Psoas muscle (tissue), 8 donors: ENCODE results near the gene NLN. TPM values are rescaled to one million over a fixed set of nuclear protein-coding genes. Genes with fewer than 3 reads are reported as not detected.
"Not testable (repeated sequence)": the region's sequence is repeated elsewhere in the genome, so short reads cannot be mapped to it uniquely, and the experiment has no call there.

Experiments
- ATAC-seq, 4 donors: fragments of 200-7000 bp; cut with Tn5 transposase; one replicate each; pipeline ENCODE4 v1.9.1; 2020; ENCODE audit warnings: moderate library complexity in 3 of 4, mild to moderate bottlenecking in 2 of 4
- DNase-seq, 2 donors: peaks; one replicate each; pipeline ENCODE4 v3.0.0-alpha.2; 2020
- H3K27ac ChIP-seq: fragments of 200-600 bp; one replicate; pipeline ENCODE4 v1.8.0; 2022
- H3K27me3 ChIP-seq, 3 donors: fragments of 200-600 bp in 1 of 3; one replicate each; pipeline versions ENCODE4 v1.6.1 to v1.8.0; 2013 to 2022; ENCODE audit warnings: low read length in 2 of 3, mild to moderate bottlenecking in 2 of 3, moderate library complexity in 1 of 3; ENCODE audit not compliant: insufficient read depth in 3 of 3
- H3K36me3 ChIP-seq, 2 donors: fragments of 200-600 bp in 1 of 2; one replicate each; pipeline versions ENCODE4 v1.6.1 to v1.8.0; 2013 to 2022; ENCODE audit warnings: low read depth in 1 of 2, mild to moderate bottlenecking in 1 of 2, moderate library complexity in 1 of 2; ENCODE audit not compliant: insufficient read depth in 1 of 2
- H3K4me1 ChIP-seq: fragments of 200-600 bp; one replicate; pipeline ENCODE4 v1.8.0; 2022
- H3K4me3 ChIP-seq: fragments of 200-600 bp; one replicate; pipeline ENCODE4 v1.8.0; 2022; ENCODE audit warnings: mild to moderate bottlenecking
- H3K9me3 ChIP-seq: fragments of 200-600 bp; one replicate; pipeline ENCODE4 v1.8.0; 2022
- CTCF ChIP-seq: fragments of 200-600 bp; IDR thresholded peaks from one replicate; pipeline ENCODE4 v1.8.0; 2022; ENCODE audit warnings: antibody characterized with exemption
- WGBS, 3 donors: extraction: QIAGEN DNeasy Blood & Tissue Kit; methylation state at CpG; one replicate each; pipeline versions ENCODE4 v1.1.6 to v1.1.7; 2013; 5-methylcytosine and 5-hydroxymethylcytosine counted together
- intact Hi-C, 2 donors: fragments of 100-400 bp; cut with DNase I; formaldehyde crosslinking; loops; one replicate each; pipeline versions ENCODE4 v1.11.0 to v1.14.2; 2022
- long read RNA-seq, 2 donors: library from polyadenylated mRNA; unstranded; transcript quantifications; one replicate each; pipeline ENCODE4 v2.0.0, GENCODE V29; 2021
- polyA plus RNA-seq, 3 donors: library from polyadenylated mRNA; stranded (reverse); fragments of 200-250 nt; gene quantifications; one replicate each; pipeline ENCODE4 v1.2.3, GENCODE V29; 2013
- total RNA-seq, 4 donors: library from RNA; stranded (reverse); fragmentation: NEBNext Ultra II Directional in 2 of 4; extraction: Animal tissue kit (Norgen Biotek cat#: 25700) in 2 of 4; gene quantifications; one replicate each; pipeline versions ENCODE4 v1.2.1 to v1.2.4, GENCODE V29; 2021 to 2023
- donor health status: healthy with polysubstance abuse.
- donor health status: DM: no; HTN: no; CAD: no; lungs with moderate emphysema.
- donor health status: Bipolar disorder and iron deficiency.
- donor health status: healthy.
- donor health status: DM: yes; HTN: yes; CAD: no.
- donor health status: DM: no; HTN: no; CAD: no.
- donor health status: DM: no; HTN: no; CAD: no.
- donor health status: DM: yes; HTN: yes; CAD: no.

Gene NLN
- total RNA-seq (10 to 100 TPM; 31.4 to 69.9 (median 45.1) TPM), polyA plus RNA-seq (10 to 100 TPM in 2 of 3 donors, 1 to 10 TPM in 1; 9.8 to 22.9 (median 11.4) TPM)
- long read RNA-seq, donor 1, full-length matches to known transcripts = 43 of 52 reads
- long read RNA-seq, donor 1, partial matches to known transcripts = 5 of 52 reads
- long read RNA-seq, donor 1, other reads (novel, unspliced or antisense) = 4 of 52 reads
- long read RNA-seq, donor 2, full-length matches to known transcripts = 52 of 67 reads
- long read RNA-seq, donor 2, partial matches to known transcripts = 3 of 67 reads
- long read RNA-seq, donor 2, other reads (novel, unspliced or antisense) = 12 of 67 reads

- Histone ChIP-seq H3K27ac (peak within 1 kb of the TSS; percentile 91), H3K27me3 (no peaks in the 10 kb centered on the region), H3K36me3 (no peaks in the 10 kb centered on the region), H3K9me3 (no peaks in the 10 kb centered on the region), H3K4me3 (peak within 1 kb of the TSS; percentile 99), H3K4me1 (peaks cover 31% of the 10 kb centered on the region)
- ATAC-seq = peak; percentile 97 to 99 (median 98)
- intact Hi-C loops = no loop called here
- WGBS, 3 donors = 0 to 1% (median 0%) methylated on average over 37 to 92 of the region's 92 CpGs
- DNase-seq = peak; percentile 87 to 91
- no peak for TF ChIP-seq CTCF
Measured at GRCh38 chr5:65721720-65722574, at the start of gene NLN, which contains the start of gene SGTB. NLN (plus strand) TSS chr5:65722205; CDS start chr5:65722374, 169 bp downstream. SGTB (minus strand) TSS chr5:65722109; CDS start chr5:65720807, 1,302 bp downstream.

GRCh38 chr5:65672796-65673195, 49.2 kb upstream of the NLN start:
- no peak overlapping the region for H3K27ac ChIP-seq
- H3K36me3 ChIP-seq = peaks cover 3 to 44% of the 10 kb centered on the region in 2 donors
- WGBS, 3 donors = 81 to 90% (median 82%) methylated on average over 1 of the region's 1 CpG
- H3K27me3 ChIP-seq = no peaks in the 10 kb centered on the region
- no peaks in the 10 kb centered on the region for H3K4me1 ChIP-seq
- H3K9me3 ChIP-seq = no peaks in the 10 kb centered on the region
- DNase-seq (no peak), ATAC-seq (no peak)
- intact Hi-C loops = no loop called here
- TF ChIP-seq CTCF = no peak
- H3K4me3 ChIP-seq = no peak overlapping the region

- intact Hi-C loops = no loop called here
- no peaks in the 10 kb centered on the region for H3K9me3 ChIP-seq
Measured at GRCh38 chr5:65674749-65675148, 47.3 kb upstream of the NLN start.

GRCh38 chr5:65676056-65676455, 45.9 kb upstream of the NLN start:
- intact Hi-C loops, H3K4me1 ChIP-seq, ATAC-seq, H3K9me3 ChIP-seq, H3K27me3 ChIP-seq, DNase-seq, H3K27ac ChIP-seq, H3K4me3 ChIP-seq: not testable (repeated sequence)
- peaks cover 3 to 48% of the 10 kb centered on the region in 2 donors for H3K36me3 ChIP-seq
- 93 to 98% (median 97%) methylated on average over 3 of the region's 3 CpGs for WGBS, 3 donors

More at GRCh38 chr5:65674749-65675148, 47.3 kb upstream of the NLN start:
- peaks cover 3 to 50% of the 10 kb centered on the region in 2 donors for H3K36me3 ChIP-seq
- ATAC-seq (no peak), DNase-seq (no peak)
- no peak for TF ChIP-seq CTCF
- no peak overlapping the region for H3K27ac ChIP-seq
- no peaks in the 10 kb centered on the region for H3K4me1 ChIP-seq
- no peaks in the 10 kb centered on the region for H3K27me3 ChIP-seq
- H3K4me3 ChIP-seq = no peak overlapping the region

GRCh38 chr5:65682148-65682547, 39.9 kb upstream of the NLN start:
- Histone ChIP-seq H3K4me1 (no peaks in the 10 kb centered on the region), H3K27ac (no peak overlapping the region), H3K9me3 (no peaks in the 10 kb centered on the region), H3K27me3 (no peaks in the 10 kb centered on the region), H3K36me3 (peaks cover 0 to 53% of the 10 kb centered on the region in 2 donors), H3K4me3 (no peak overlapping the region)
- DNase-seq (no peak), ATAC-seq (no peak)
- 93 to 97% (median 95%) methylated on average over 3 of the region's 3 CpGs for WGBS, 3 donors
- no peak for TF ChIP-seq CTCF
- intact Hi-C loops = no loop called here
